HEK293 (cell line): ENCODE data around the gene SCAMP2.

Source experiments
- TCF7L2 ChIP-seq: IDR thresholded peaks from 2 replicates; pipeline ENCODE4 v1.6.1; 2011; ENCODE audit warnings: low read depth, mild to moderate bottlenecking, inconsistent platforms, low read length, moderate library complexity, borderline replicate concordance
- ZNF155 ChIP-seq: fragments of 450-650 bp; formaldehyde crosslinking; IDR thresholded peaks from 2 replicates; pipeline ENCODE4 v1.5.1; 2016; ENCODE audit warnings: missing biosample characterization, missing genetic modification characterization
- ZNF423 ChIP-seq: fragments of 450-650 bp; formaldehyde crosslinking; IDR thresholded peaks from 2 replicates; pipeline ENCODE4 v1.5.1; 2016; ENCODE audit warnings: missing biosample characterization, missing genetic modification characterization
- TF ChIP-seq, protein P1 (sequence below): fragments of 450-650 bp; formaldehyde crosslinking; IDR thresholded peaks from 2 replicates; pipeline ENCODE4 v1.5.1; 2016; ENCODE audit warnings: missing biosample characterization, missing genetic modification characterization
- TF ChIP-seq, protein P2 (sequence below): fragments of 450-650 bp; formaldehyde crosslinking; IDR thresholded peaks from 2 replicates; pipeline ENCODE4 v1.5.1; 2016; ENCODE audit warnings: missing biosample characterization, missing genetic modification characterization
- TF ChIP-seq, protein P3 (sequence below): fragments of 450-650 bp; formaldehyde crosslinking; IDR thresholded peaks from 2 replicates; pipeline ENCODE4 v1.5.1; 2016; ENCODE audit warnings: missing biosample characterization, missing genetic modification characterization

DNA sequence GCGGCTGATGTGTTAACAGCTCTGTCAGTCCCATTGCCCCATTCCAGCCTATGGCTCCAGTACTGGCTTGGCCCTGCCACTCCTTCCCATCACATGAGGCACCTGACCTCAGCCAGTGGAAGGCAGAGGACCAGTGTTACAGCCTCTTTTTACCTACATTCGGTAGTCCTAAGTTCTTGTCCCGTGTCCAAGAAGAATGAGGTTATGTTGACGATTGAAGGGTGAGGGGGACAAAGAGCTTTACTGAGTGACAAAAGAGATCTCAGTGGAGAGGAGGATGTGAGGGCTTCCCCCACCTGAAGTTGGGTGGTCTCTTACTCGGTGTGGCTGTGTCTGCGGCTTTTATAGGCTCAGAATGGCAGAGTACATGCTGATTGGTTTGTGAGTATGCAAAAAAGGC is 9.4 kb upstream of the SCAMP2 start:
- TF ChIP-seq, protein P1, sequence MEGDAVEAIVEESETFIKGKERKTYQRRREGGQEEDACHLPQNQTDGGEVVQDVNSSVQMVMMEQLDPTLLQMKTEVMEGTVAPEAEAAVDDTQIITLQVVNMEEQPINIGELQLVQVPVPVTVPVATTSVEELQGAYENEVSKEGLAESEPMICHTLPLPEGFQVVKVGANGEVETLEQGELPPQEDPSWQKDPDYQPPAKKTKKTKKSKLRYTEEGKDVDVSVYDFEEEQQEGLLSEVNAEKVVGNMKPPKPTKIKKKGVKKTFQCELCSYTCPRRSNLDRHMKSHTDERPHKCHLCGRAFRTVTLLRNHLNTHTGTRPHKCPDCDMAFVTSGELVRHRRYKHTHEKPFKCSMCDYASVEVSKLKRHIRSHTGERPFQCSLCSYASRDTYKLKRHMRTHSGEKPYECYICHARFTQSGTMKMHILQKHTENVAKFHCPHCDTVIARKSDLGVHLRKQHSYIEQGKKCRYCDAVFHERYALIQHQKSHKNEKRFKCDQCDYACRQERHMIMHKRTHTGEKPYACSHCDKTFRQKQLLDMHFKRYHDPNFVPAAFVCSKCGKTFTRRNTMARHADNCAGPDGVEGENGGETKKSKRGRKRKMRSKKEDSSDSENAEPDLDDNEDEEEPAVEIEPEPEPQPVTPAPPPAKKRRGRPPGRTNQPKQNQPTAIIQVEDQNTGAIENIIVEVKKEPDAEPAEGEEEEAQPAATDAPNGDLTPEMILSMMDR (tag by site-specific recombination), result no peak
- TF ChIP-seq ZNF155 (tag by site-specific recombination), result no peak
- TF ChIP-seq ZNF423 (tag by site-specific recombination), result no peak
- TF ChIP-seq, protein P2, sequence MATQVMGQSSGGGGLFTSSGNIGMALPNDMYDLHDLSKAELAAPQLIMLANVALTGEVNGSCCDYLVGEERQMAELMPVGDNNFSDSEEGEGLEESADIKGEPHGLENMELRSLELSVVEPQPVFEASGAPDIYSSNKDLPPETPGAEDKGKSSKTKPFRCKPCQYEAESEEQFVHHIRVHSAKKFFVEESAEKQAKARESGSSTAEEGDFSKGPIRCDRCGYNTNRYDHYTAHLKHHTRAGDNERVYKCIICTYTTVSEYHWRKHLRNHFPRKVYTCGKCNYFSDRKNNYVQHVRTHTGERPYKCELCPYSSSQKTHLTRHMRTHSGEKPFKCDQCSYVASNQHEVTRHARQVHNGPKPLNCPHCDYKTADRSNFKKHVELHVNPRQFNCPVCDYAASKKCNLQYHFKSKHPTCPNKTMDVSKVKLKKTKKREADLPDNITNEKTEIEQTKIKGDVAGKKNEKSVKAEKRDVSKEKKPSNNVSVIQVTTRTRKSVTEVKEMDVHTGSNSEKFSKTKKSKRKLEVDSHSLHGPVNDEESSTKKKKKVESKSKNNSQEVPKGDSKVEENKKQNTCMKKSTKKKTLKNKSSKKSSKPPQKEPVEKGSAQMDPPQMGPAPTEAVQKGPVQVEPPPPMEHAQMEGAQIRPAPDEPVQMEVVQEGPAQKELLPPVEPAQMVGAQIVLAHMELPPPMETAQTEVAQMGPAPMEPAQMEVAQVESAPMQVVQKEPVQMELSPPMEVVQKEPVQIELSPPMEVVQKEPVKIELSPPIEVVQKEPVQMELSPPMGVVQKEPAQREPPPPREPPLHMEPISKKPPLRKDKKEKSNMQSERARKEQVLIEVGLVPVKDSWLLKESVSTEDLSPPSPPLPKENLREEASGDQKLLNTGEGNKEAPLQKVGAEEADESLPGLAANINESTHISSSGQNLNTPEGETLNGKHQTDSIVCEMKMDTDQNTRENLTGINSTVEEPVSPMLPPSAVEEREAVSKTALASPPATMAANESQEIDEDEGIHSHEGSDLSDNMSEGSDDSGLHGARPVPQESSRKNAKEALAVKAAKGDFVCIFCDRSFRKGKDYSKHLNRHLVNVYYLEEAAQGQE (tag by site-specific recombination), result no peak
- TF ChIP-seq TCF7L2, result no peak
- TF ChIP-seq, protein P3, sequence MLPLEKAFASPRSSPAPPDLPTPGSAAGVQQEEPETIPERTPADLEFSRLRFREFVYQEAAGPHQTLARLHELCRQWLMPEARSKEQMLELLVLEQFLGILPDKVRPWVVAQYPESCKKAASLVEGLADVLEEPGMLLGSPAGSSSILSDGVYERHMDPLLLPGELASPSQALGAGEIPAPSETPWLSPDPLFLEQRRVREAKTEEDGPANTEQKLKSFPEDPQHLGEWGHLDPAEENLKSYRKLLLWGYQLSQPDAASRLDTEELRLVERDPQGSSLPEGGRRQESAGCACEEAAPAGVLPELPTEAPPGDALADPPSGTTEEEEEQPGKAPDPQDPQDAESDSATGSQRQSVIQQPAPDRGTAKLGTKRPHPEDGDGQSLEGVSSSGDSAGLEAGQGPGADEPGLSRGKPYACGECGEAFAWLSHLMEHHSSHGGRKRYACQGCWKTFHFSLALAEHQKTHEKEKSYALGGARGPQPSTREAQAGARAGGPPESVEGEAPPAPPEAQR (tag by site-specific recombination), result no peak
